Smooth muscle cell (in vitro differentiated cells): ENCODE measurements around the gene ID1. TPM values are rescaled to one million over a fixed set of nuclear protein-coding genes. Genes with fewer than 3 reads are reported as not detected.

Source experiments
- DNase-seq: peaks from one replicate; lab custom pipeline; 2025; ENCODE audit not compliant: unreplicated experiment; lab: John Stamatoyannopoulos, UW
- H2AFZ ChIP-seq: fragments of 200-600 bp; sonication (generic); 2 replicates; pipeline ENCODE4 v1.6.0; 2016; ENCODE audit warnings: antibody characterized with exemption, low read depth, mild to moderate bottlenecking
- H3F3A ChIP-seq: fragments of 200-600 bp; sonication (generic); 2 replicates; pipeline ENCODE4 v1.6.0; 2017; ENCODE audit warnings: antibody characterized with exemption, low read depth
- H3K27ac ChIP-seq: fragments of 200-600 bp; sonication (generic); 2 replicates; pipeline ENCODE4 v1.5.1; 2016; ENCODE audit warnings: low read depth, mild to moderate bottlenecking
- H3K27me3 ChIP-seq: fragments of 200-600 bp; sonication (generic); 2 replicates; pipeline ENCODE4 v1.6.1; 2016; ENCODE audit warnings: low read depth, mild to moderate bottlenecking
- H3K36me3 ChIP-seq: fragments of 200-600 bp; sonication (generic); 2 replicates; pipeline ENCODE4 v1.5.1; 2016; ENCODE audit warnings: low read depth
- H3K4me1 ChIP-seq: fragments of 200-600 bp; sonication (generic); 2 replicates; pipeline ENCODE4 v1.5.1; 2016; ENCODE audit warnings: low read depth
- H3K4me2 ChIP-seq: fragments of 200-600 bp; sonication (generic); 2 replicates; pipeline ENCODE4 v1.6.0; 2016; ENCODE audit warnings: mild to moderate bottlenecking
- H3K4me3 ChIP-seq: fragments of 200-600 bp; sonication (generic); 2 replicates; pipeline ENCODE4 v1.5.1; 2016; ENCODE audit warnings: mild to moderate bottlenecking
- H3K79me2 ChIP-seq: fragments of 200-600 bp; sonication (generic); 2 replicates; pipeline ENCODE4 v1.6.0; 2016; ENCODE audit warnings: low read depth, mild to moderate bottlenecking
- H3K9ac ChIP-seq: fragments of 200-600 bp; sonication (generic); 2 replicates; pipeline ENCODE4 v1.6.0; 2016; ENCODE audit warnings: low read depth
- H3K9me3 ChIP-seq: fragments of 200-600 bp; sonication (generic); replicated peaks from 2 replicates; pipeline ENCODE4 v1.5.1; 2016; ENCODE audit warnings: low read depth
- H4K20me1 ChIP-seq: fragments of 200-600 bp; sonication (generic); 2 replicates; pipeline ENCODE4 v1.6.0; 2016; ENCODE audit warnings: low read depth
- CTCF ChIP-seq: fragments of 200-600 bp; sonication (generic); IDR thresholded peaks from 2 replicates; pipeline ENCODE4 v1.5.1; 2017; ENCODE audit warnings: borderline replicate concordance, mild to moderate bottlenecking, antibody characterized with exemption; ENCODE audit not compliant: insufficient read depth, poor library complexity, severe bottlenecking
- WGBS: methylation state at CpG from one replicate; pipeline ENCODE4 v1.1.7; 2016; ENCODE audit warnings: low lambda C conversion rate; 5-methylcytosine and 5-hydroxymethylcytosine counted together
- polyA plus RNA-seq: library from polyadenylated mRNA; unstranded; fragments of >200 nt; fragmentation: Nextera tagmentation; extraction: Ambion mirVana; gene quantifications from 2 replicates; pipeline ENCODE4 v1.2.1, GENCODE V29; 2016
- total RNA-seq: library from RNA; depleted of rRNA; stranded (reverse); fragments of >200 nt; gene quantifications from 2 replicates; pipeline ENCODE4 v1.2.3, GENCODE V29; 2014

ID1 gene
- total and polyA plus RNA-seq, 2 experiments from 2014 or later, result 87.6 to 396 TPM

GRCh38 chr20:31637660-31638059 lies 32.6 kb downstream of the ID1 start, which contains the start of gene COX4I2:
Gene COX4I2, plus strand, starts transcription at chr20:31637912. Its CDS starts 1,106 bp downstream, at chr20:31639018.
- H4K20me1 ChIP-seq, result no peaks in the 10 kb centered on the region
- H3K4me3 ChIP-seq, result no peak within 1 kb of the TSS
- H3K36me3 ChIP-seq, result no peaks in the 10 kb centered on the region
- no peaks in the 10 kb centered on the region for H3K27me3 ChIP-seq
- peak within 1 kb of the TSS; percentile 22 for H3K4me2 ChIP-seq
- H3F3A ChIP-seq, result no peaks in the 10 kb centered on the region
- H3K4me1 ChIP-seq, result peaks cover 7% of the 10 kb centered on the region
- no peaks in the 10 kb centered on the region for H3K79me2 ChIP-seq
- DNase-seq, result no peak
- TF ChIP-seq CTCF, result no peak
- H2AFZ ChIP-seq, result peak within 1 kb of the TSS; percentile 43
- H3K9ac ChIP-seq, result no peak within 1 kb of the TSS
- WGBS, result 89% methylated on average over 22 of the region's 34 CpGs
- no peaks in the 10 kb centered on the region for H3K9me3 ChIP-seq
- H3K27ac ChIP-seq, result no peak within 1 kb of the TSS

- Histone ChIP-seq H3K4me2 (peak overlapping the region; percentile 22), H3K79me2 (no peaks in the 10 kb centered on the region), H4K20me1 (no peaks in the 10 kb centered on the region), H3K4me3 (no peak overlapping the region), H3K36me3 (no peaks in the 10 kb centered on the region), H2AFZ (peak overlapping the region; percentile 43), H3F3A (no peaks in the 10 kb centered on the region), H3K9me3 (no peaks in the 10 kb centered on the region), H3K4me1 (peaks cover 7% of the 10 kb centered on the region), H3K27me3 (no peaks in the 10 kb centered on the region), H3K9ac (no peak overlapping the region), H3K27ac (no peak overlapping the region)
- WGBS, result 34% methylated on average over 4 of the region's 4 CpGs
- no peak for TF ChIP-seq CTCF
- no peak for DNase-seq
Measured at GRCh38 chr20:31638317-31638716, 33.2 kb downstream of the ID1 start.

DNA sequence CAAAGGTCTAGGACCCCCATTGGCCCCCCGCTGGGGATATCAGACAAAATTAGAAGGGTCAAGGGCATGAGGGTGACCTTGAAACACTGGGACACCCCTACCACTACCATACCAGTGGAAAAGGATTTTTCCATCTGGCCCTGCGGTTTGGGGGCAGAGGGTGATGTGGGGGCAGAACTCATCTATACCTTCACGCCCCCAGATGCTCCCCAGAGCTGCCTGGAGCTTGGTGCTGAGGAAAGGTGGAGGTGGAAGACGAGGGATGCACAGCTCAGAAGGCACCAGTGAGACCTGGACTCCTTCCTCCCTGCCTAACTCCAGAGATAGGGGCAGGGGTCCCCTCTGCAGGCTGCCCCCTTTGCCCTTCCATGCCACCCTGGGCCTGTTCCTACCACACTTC lies 33.7 kb downstream of the ID1 start:
- Histone ChIP-seq H3K4me2 (no peak overlapping the region), H3K9ac (no peak overlapping the region), H3F3A (no peaks in the 10 kb centered on the region), H3K36me3 (no peaks in the 10 kb centered on the region), H3K79me2 (no peaks in the 10 kb centered on the region), H3K4me1 (peaks cover 7% of the 10 kb centered on the region), H2AFZ (peak overlapping the region; percentile 43), H3K9me3 (no peaks in the 10 kb centered on the region), H3K27me3 (no peaks in the 10 kb centered on the region), H3K27ac (no peak overlapping the region), H4K20me1 (no peaks in the 10 kb centered on the region), H3K4me3 (no peak overlapping the region)
- no peak for DNase-seq
- 96% methylated on average over 4 of the region's 4 CpGs for WGBS
- no peak for TF ChIP-seq CTCF

- Histone ChIP-seq H3K4me1 (peaks cover 7% of the 10 kb centered on the region), H3K79me2 (no peaks in the 10 kb centered on the region), H3K27me3 (no peaks in the 10 kb centered on the region), H2AFZ (no peak overlapping the region), H3K4me2 (no peak overlapping the region), H3F3A (no peaks in the 10 kb centered on the region), H4K20me1 (no peaks in the 10 kb centered on the region), H3K36me3 (no peaks in the 10 kb centered on the region), H3K27ac (no peak overlapping the region), H3K9me3 (no peaks in the 10 kb centered on the region), H3K4me3 (no peak overlapping the region), H3K9ac (no peak overlapping the region)
- no peak for DNase-seq
- TF ChIP-seq CTCF, result no peak
- WGBS, result 69% methylated on average over 3 of the region's 3 CpGs
Measured at GRCh38 chr20:31640259-31640658, 35.2 kb downstream of the ID1 start.
